C4-2B (cell line): ENCODE results near the gene KRT40.

Source experiments
- CTCF ChIP-seq: fragments of 450-650 bp; conservative IDR thresholded peaks from 2 replicates; pipeline ENCODE4 v1.5.1; 2017; ENCODE audit warnings: mild to moderate bottlenecking
- ZFX ChIP-seq: fragments of 450-650 bp; IDR thresholded peaks from 2 replicates; pipeline ENCODE4 v1.6.1; 2017

DNA sequence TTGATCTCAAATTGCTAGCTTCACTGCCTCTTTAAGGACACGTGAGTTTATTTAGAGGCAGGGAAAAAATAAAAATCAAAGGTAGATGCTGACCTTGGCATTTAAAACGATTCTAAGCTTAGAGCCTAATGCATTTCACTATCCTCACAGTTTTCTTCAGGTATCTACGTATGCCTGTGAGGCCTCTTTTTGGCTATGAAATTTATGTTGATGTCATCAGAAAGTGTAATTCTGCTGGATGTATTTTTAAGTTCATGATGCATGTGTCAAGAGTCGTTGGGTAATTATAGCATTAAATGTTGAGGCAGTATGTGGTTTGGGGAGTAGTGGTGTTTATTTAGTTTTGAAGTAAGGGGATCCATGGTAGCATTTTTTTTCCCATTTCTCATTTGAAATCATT lies 19.8 kb upstream of the KRT40 start:
- TF ChIP-seq ZFX, result no peak
- TF ChIP-seq CTCF, result no peak
